Right lobe of liver (tissue), 4 donors: ENCODE data around the gene SF3B6.

Source experiments
- POLR2A ChIP-seq: fragments of 450-650 bp; IDR thresholded peaks from one replicate; pipeline ENCODE4 v1.6.1; 2017; ENCODE audit warnings: antibody characterized with exemption, mild to moderate bottlenecking
- TF ChIP-seq, protein P1 (sequence below), 4 donors: fragments of 200-600 bp in 3 of 4; fragments of 450-650 bp in 1 of 4; IDR thresholded peaks; one replicate each; pipeline versions ENCODE4 v1.5.1 to v1.8.0; 2016 to 2022; ENCODE audit warnings: antibody characterized with exemption in 4 of 4, mild to moderate bottlenecking in 2 of 4
- donor health status: DM: no; HTN: no; CAD: no.
- donor health status: DM: no; HTN: no; CAD: no.
- donor health status: DM: no; HTN: yes; CAD: no.

DNA sequence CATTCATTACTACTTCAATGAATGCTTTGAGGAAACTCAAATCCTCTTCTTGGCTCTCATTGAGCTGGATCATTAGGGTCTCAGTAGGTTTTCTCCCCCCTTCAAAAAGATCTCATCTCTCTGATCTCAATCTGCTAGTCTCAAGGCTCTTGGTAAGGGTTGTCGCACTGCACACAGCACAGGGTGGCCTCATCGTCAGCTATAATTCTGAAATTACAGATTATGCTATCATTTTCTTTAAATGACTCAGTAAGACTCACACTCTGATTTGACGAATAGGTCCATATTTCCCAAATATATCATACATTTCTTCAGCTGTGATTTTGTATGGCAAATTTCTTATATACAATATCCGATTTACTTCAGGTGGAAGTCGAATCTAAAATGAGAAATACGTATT, 2.3 kb downstream of the SF3B6 start:
- TF ChIP-seq, protein P1, sequence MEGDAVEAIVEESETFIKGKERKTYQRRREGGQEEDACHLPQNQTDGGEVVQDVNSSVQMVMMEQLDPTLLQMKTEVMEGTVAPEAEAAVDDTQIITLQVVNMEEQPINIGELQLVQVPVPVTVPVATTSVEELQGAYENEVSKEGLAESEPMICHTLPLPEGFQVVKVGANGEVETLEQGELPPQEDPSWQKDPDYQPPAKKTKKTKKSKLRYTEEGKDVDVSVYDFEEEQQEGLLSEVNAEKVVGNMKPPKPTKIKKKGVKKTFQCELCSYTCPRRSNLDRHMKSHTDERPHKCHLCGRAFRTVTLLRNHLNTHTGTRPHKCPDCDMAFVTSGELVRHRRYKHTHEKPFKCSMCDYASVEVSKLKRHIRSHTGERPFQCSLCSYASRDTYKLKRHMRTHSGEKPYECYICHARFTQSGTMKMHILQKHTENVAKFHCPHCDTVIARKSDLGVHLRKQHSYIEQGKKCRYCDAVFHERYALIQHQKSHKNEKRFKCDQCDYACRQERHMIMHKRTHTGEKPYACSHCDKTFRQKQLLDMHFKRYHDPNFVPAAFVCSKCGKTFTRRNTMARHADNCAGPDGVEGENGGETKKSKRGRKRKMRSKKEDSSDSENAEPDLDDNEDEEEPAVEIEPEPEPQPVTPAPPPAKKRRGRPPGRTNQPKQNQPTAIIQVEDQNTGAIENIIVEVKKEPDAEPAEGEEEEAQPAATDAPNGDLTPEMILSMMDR (IDR thresholded peaks at IDR 0.05) = no peak
- TF ChIP-seq POLR2A = no peak
